GM18507 (cell line): ENCODE measurements around the gene NHLRC3.
A peak's percentile ranks its signal among the peaks of the same experiment; 100 is the strongest.
"Not testable (repeated sequence)": the region's sequence is repeated elsewhere in the genome, so short reads cannot be mapped to it uniquely, and the experiment has no call there.

Experiments
- DNase-seq: peaks from one replicate; pipeline ENCODE4 v3.0.0; 2011; ENCODE audit warnings: low read depth; ENCODE audit not compliant: insufficient read length; ENCODE audit errors: extremely low spot score
- FAIRE-seq: peaks from 2 replicates; lab custom pipeline; 2011; peaks lifted over from hg19 to GRCh38; lab: Jason Lieb, UNC

The NHLRC3 gene

GRCh38 chr13:39039041-39039440 lies 785 bp downstream of the NHLRC3 start:
- DNase-seq (no peak), FAIRE-seq (peak; percentile 62)

- no peak for DNase-seq
- FAIRE-seq, result no peak
Measured at GRCh38 chr13:39040206-39040605, 1.9 kb downstream of the NHLRC3 start.

- no peak for DNase-seq
- peak; percentile 52 for FAIRE-seq
Measured at GRCh38 chr13:39044536-39044935, 6.3 kb downstream of the NHLRC3 start.

GRCh38 chr13:39047560-39047959 lies 9.3 kb downstream of the NHLRC3 start:
- no peak for FAIRE-seq

GRCh38 chr13:39048806-39049205 lies 10.6 kb downstream of the NHLRC3 start:
- no peak for FAIRE-seq

More at GRCh38 chr13:39047560-39047959, 9.3 kb downstream of the NHLRC3 start:
- DNase-seq, result no peak

GRCh38 chr13:39049274-39049673 lies 11.0 kb downstream of the NHLRC3 start:
- DNase-seq, result no peak
- FAIRE-seq, result no peak

More at GRCh38 chr13:39048806-39049205, 10.6 kb downstream of the NHLRC3 start:
- DNase-seq, result no peak

GRCh38 chr13:39051157-39051556 lies 12.9 kb downstream of the NHLRC3 start:
- no peak for DNase-seq
- FAIRE-seq, result no peak

GRCh38 chr13:39052944-39053343 lies 14.7 kb downstream of the NHLRC3 start:
- no peak for DNase-seq
- no peak for FAIRE-seq

GRCh38 chr13:39054112-39054511 lies 15.9 kb downstream of the NHLRC3 start:
- DNase-seq, result no peak
- FAIRE-seq, result peak; percentile 29

GRCh38 chr13:39056018-39056417 lies 17.8 kb downstream of the NHLRC3 start:
- DNase-seq (no peak), FAIRE-seq (no peak)

GRCh38 chr13:39058040-39058439 lies 19.8 kb downstream of the NHLRC3 start:
- no peak for DNase-seq
- FAIRE-seq, result no peak

- no peak for DNase-seq
- FAIRE-seq, result no peak
Measured at GRCh38 chr13:39062004-39062403, 23.7 kb downstream of the NHLRC3 start.

GRCh38 chr13:39072842-39073241 lies 34.6 kb downstream of the NHLRC3 start:
- no peak for FAIRE-seq

GRCh38 chr13:39073983-39074382 lies 35.7 kb downstream of the NHLRC3 start:
- no peak for FAIRE-seq

More at GRCh38 chr13:39072842-39073241, 34.6 kb downstream of the NHLRC3 start:
- DNase-seq, result no peak

GRCh38 chr13:39086251-39086945 lies 48.1 kb downstream of the NHLRC3 start:
- FAIRE-seq, DNase-seq: not testable (repeated sequence)

More at GRCh38 chr13:39073983-39074382, 35.7 kb downstream of the NHLRC3 start:
- no peak for DNase-seq

- FAIRE-seq, result no peak
- no peak for DNase-seq
Measured at GRCh38 chr13:39091586-39091985, 53.3 kb downstream of the NHLRC3 start.

GRCh38 chr13:39095500-39095899 lies 57.2 kb downstream of the NHLRC3 start:
- FAIRE-seq (no peak), DNase-seq (no peak)

- FAIRE-seq (no peak), DNase-seq (no peak)
Measured at GRCh38 chr13:39099231-39099630, 61.0 kb downstream of the NHLRC3 start.
